Trophoblast cell (in vitro differentiated cells and primary cell): ENCODE measurements around the gene IL6R.

Experiments used
- DNase-seq, 2 donors: peaks; one replicate each; pipeline ENCODE4 v3.0.0-alpha.2; 2016
- H2AFZ ChIP-seq: 2 replicates; pipeline ENCODE4 v1.6.1; 2013; ENCODE audit warnings: low read length, moderate library complexity, mild to moderate bottlenecking; ENCODE audit not compliant: insufficient read depth, poor library complexity
- H2AK5ac ChIP-seq: 2 replicates; pipeline ENCODE4 v1.6.1; 2013; ENCODE audit warnings: mild to moderate bottlenecking, low read length
- H2BK120ac ChIP-seq: 2 replicates; pipeline ENCODE4 v1.6.1; 2013; ENCODE audit warnings: low read length, mild to moderate bottlenecking, moderate library complexity; ENCODE audit not compliant: insufficient read depth, poor library complexity
- H2BK12ac ChIP-seq: 2 replicates; pipeline ENCODE4 v1.6.1; 2013; ENCODE audit warnings: mild to moderate bottlenecking, low read length, moderate library complexity
- H2BK5ac ChIP-seq: 2 replicates; pipeline ENCODE4 v1.6.1; 2013; ENCODE audit warnings: low read length, low read depth, moderate library complexity, mild to moderate bottlenecking; ENCODE audit not compliant: poor library complexity
- H3K14ac ChIP-seq: 2 replicates; pipeline ENCODE4 v1.6.1; 2013; ENCODE audit warnings: mild to moderate bottlenecking, low read length
- H3K18ac ChIP-seq: 2 replicates; pipeline ENCODE4 v1.6.1; 2013; ENCODE audit warnings: mild to moderate bottlenecking, low read length
- H3K23ac ChIP-seq: 2 replicates; pipeline ENCODE4 v1.6.1; 2013; ENCODE audit warnings: low read length
- H3K27ac ChIP-seq: 2 replicates; pipeline ENCODE4 v1.5.1; 2013; ENCODE audit warnings: low read depth, mild to moderate bottlenecking, inconsistent platforms, low read length, moderate library complexity
- H3K27me3 ChIP-seq: 2 replicates; pipeline ENCODE4 v1.6.1; 2013; ENCODE audit warnings: inconsistent platforms, mild to moderate bottlenecking, low read length, moderate library complexity; ENCODE audit not compliant: insufficient read depth
- H3K36me3 ChIP-seq, 2 experiments: 1 replicate in 1 of 2; 2 replicates in 1 of 2; pipeline ENCODE4 v1.6.1; 2013; ENCODE audit warnings: low read length in 2 of 2, mild to moderate bottlenecking in 2 of 2, moderate library complexity in 1 of 2; ENCODE audit not compliant: insufficient read depth in 2 of 2, control insufficient read depth in 1 of 2
- H3K4ac ChIP-seq: 2 replicates; pipeline ENCODE4 v1.6.1; 2013; ENCODE audit warnings: low read depth, mild to moderate bottlenecking, low read length, moderate library complexity
- H3K4me1 ChIP-seq, 2 experiments: 1 replicate in 1 of 2; 2 replicates in 1 of 2; pipeline ENCODE4 v1.6.1; 2013; ENCODE audit warnings: low read length in 2 of 2, mild to moderate bottlenecking in 2 of 2, moderate library complexity in 1 of 2; ENCODE audit not compliant: insufficient read depth in 2 of 2, control insufficient read depth in 1 of 2
- H3K4me2 ChIP-seq: 2 replicates; pipeline ENCODE4 v1.6.1; 2013; ENCODE audit warnings: inconsistent platforms, mild to moderate bottlenecking, low read length, moderate library complexity
- H3K4me3 ChIP-seq: 2 replicates; pipeline ENCODE4 v1.5.1; 2013; ENCODE audit warnings: mild to moderate bottlenecking, low read depth, low read length, inconsistent platforms
- H3K79me1 ChIP-seq: one replicate; pipeline ENCODE4 v1.6.1; 2013; ENCODE audit warnings: low read length
- H3K79me2 ChIP-seq: 2 replicates; pipeline ENCODE4 v1.6.1; 2013; ENCODE audit warnings: low read length, mild to moderate bottlenecking; ENCODE audit not compliant: control insufficient read depth, insufficient read depth, poor library complexity
- H3K9ac ChIP-seq: 2 replicates; pipeline ENCODE4 v1.6.1; 2013; ENCODE audit warnings: mild to moderate bottlenecking, low read length
- H3K9me3 ChIP-seq: 2 replicates; pipeline ENCODE4 v1.6.1; 2013; ENCODE audit warnings: low read depth, mild to moderate bottlenecking, control low read depth, inconsistent platforms, low read length; ENCODE audit not compliant: insufficient read depth
- H4K12ac ChIP-seq: 2 replicates; pipeline ENCODE4 v1.6.1; 2013; ENCODE audit warnings: low read depth, mild to moderate bottlenecking, low read length, moderate library complexity
- H4K8ac ChIP-seq: 2 replicates; pipeline ENCODE4 v1.6.1; 2013; ENCODE audit warnings: low read depth, mild to moderate bottlenecking, low read length, moderate library complexity
- H4K91ac ChIP-seq: one replicate; pipeline ENCODE4 v1.6.1; 2013; ENCODE audit warnings: low read depth, mild to moderate bottlenecking, low read length, moderate library complexity
- WGBS: extraction: QIAGEN DNeasy Blood & Tissue Kit; methylation state at CpG from one replicate; pipeline ENCODE4 v1.1.7; 2013; ENCODE audit warnings: missing lambda C conversion rate; ENCODE audit not compliant: insufficient read length, insufficient coverage; ENCODE audit errors: extremely low coverage; 5-methylcytosine and 5-hydroxymethylcytosine counted together

The IL6R gene

DNA sequence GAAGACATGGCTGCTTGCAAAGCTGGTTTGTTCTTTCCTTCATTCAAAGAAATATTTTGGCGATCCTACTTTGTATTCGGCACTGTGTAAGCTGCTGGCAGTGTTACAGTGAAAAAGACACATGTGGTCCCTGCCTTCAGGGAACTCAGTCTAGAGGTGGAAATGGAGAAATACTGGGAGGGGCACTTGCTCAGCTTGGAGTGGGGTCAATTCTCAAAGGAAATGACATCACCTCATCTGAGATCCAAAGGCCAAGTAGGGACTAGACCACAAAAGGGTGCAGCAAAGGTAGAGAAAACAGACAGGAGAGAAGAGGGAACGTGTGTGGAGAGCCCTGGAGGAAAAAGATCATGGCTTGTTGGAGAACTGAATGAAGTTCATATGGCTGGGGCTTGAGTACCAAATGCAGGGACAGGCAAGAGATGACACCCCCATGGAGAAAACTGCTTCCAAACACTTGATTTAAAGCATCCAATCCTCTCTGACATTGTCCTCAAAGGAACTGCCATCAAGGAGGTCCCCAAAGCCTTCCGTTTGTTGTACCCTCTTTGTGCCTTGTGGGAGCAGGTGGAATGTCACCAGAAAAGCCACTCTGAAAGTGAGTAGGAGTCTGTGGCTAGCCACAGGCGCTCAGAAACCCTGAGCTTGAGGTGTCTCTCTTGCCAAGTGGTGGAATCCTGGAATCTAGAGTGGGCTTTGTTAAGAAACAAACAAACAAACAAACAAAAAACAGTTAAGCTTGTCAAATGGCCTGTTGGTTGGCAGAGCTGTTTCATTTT, 48.6 kb downstream of the IL6R start:
- H3K4me1 ChIP-seq = no peaks in the 10 kb centered on the region
- H3K23ac ChIP-seq = no peak overlapping the region
- no peaks in the 10 kb centered on the region for H3K27me3 ChIP-seq
- no peak overlapping the region for H2BK5ac ChIP-seq
- no peaks in the 10 kb centered on the region for H3K36me3 ChIP-seq
- no peak overlapping the region for H2AK5ac ChIP-seq
- no peak overlapping the region for H2AFZ ChIP-seq
- H4K8ac ChIP-seq = no peak overlapping the region
- no peak overlapping the region for H3K4me2 ChIP-seq
- no peak overlapping the region for H3K18ac ChIP-seq
- H3K4me3 ChIP-seq = no peak overlapping the region
- no peak overlapping the region for H3K9ac ChIP-seq
- no CpG with 5 or more reads among the region's 5 CpGs for WGBS
- H3K79me2 ChIP-seq = no peaks in the 10 kb centered on the region
- no peak overlapping the region for H4K91ac ChIP-seq
- no peak overlapping the region for H3K4ac ChIP-seq
- H3K14ac ChIP-seq = no peak overlapping the region
- no peaks in the 10 kb centered on the region for H3K9me3 ChIP-seq
- no peak overlapping the region for H2BK12ac ChIP-seq
- H4K12ac ChIP-seq = no peak overlapping the region
- no peak overlapping the region for H2BK120ac ChIP-seq
- no peak for DNase-seq
- H3K27ac ChIP-seq = no peak overlapping the region
- H3K79me1 ChIP-seq = no peaks in the 10 kb centered on the region

DNA sequence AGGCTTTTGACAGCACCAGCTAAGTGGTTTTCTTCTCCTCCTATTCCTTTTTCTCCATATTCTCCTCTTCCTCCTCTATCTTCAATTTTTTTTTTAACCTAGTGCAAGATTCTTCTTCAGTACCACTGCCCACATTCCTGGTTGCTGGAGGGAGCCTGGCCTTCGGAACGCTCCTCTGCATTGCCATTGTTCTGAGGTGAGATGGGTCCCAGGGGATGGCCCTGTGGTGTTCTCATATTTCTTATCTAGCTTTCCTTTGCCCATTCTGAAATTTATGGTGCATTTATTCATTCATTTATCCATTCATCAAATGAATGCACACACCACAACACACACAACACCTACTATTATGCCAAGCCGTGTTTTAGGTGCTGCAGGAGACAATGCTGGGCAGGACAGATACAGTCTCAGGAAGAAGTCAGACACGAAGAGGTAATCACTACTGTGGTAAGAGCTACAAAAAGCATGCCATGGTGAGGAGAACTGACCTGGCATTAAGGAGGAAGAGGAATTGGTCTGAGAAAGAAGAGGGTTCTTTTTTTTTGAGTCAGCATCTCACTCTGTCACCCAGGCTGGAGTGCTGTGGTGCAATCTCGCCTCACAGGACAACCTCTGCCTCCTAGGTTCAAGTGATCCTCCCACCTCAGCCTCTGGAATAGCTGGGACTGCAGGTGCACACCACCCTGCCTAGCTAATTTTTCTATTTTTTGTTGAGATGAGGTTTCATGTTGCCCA, 49.4 kb downstream of the IL6R start:
- no peak overlapping the region for H2BK5ac ChIP-seq
- H3K27ac ChIP-seq = no peak overlapping the region
- H3K36me3 ChIP-seq = no peaks in the 10 kb centered on the region
- H3K9me3 ChIP-seq = no peaks in the 10 kb centered on the region
- no peak overlapping the region for H3K4ac ChIP-seq
- no peak overlapping the region for H3K23ac ChIP-seq
- H3K4me1 ChIP-seq = no peaks in the 10 kb centered on the region
- H2AK5ac ChIP-seq = no peak overlapping the region
- no peak overlapping the region for H2BK120ac ChIP-seq
- H4K12ac ChIP-seq = no peak overlapping the region
- no peak overlapping the region for H3K9ac ChIP-seq
- no CpG with 5 or more reads among the region's 5 CpGs for WGBS
- H2AFZ ChIP-seq = no peak overlapping the region
- no peaks in the 10 kb centered on the region for H3K79me1 ChIP-seq
- no peak overlapping the region for H3K4me3 ChIP-seq
- no peak overlapping the region for H4K91ac ChIP-seq
- H3K4me2 ChIP-seq = no peak overlapping the region
- DNase-seq = no peak
- H2BK12ac ChIP-seq = no peak overlapping the region
- no peaks in the 10 kb centered on the region for H3K27me3 ChIP-seq
- no peak overlapping the region for H3K18ac ChIP-seq
- H3K14ac ChIP-seq = no peak overlapping the region
- no peaks in the 10 kb centered on the region for H3K79me2 ChIP-seq
- no peak overlapping the region for H4K8ac ChIP-seq

DNA sequence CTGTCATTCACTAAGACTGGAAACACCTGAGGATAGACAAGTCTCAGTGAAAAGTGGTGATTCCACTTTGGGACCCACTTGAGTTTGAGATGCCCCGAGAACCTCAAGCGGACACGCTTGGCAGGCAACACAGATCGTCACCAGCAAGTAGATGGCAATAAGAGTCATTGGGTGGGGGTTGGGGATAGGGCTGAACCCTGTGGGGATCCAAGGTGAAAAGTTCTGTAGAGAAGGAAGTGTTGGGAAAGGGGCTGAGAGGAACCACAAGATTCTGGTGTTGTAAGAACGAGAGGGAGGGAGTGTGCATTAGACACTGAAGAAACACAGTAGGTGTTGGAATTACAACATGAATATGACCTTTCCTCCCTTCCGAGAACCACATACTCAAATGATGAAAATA, 51.5 kb downstream of the IL6R start:
- no peak overlapping the region for H2BK12ac ChIP-seq
- no peak overlapping the region for H3K4me3 ChIP-seq
- no peak overlapping the region for H4K12ac ChIP-seq
- DNase-seq = no peak
- no peak overlapping the region for H3K18ac ChIP-seq
- no peak overlapping the region for H3K27ac ChIP-seq
- H3K36me3 ChIP-seq = no peaks in the 10 kb centered on the region
- no peaks in the 10 kb centered on the region for H3K4me1 ChIP-seq
- no peaks in the 10 kb centered on the region for H3K9me3 ChIP-seq
- no peaks in the 10 kb centered on the region for H3K27me3 ChIP-seq
- no peak overlapping the region for H4K8ac ChIP-seq
- no peak overlapping the region for H4K91ac ChIP-seq
- H3K4me2 ChIP-seq = no peak overlapping the region
- no CpG with 5 or more reads among the region's 6 CpGs for WGBS
- no peaks in the 10 kb centered on the region for H3K79me2 ChIP-seq
- H2BK120ac ChIP-seq = no peak overlapping the region
- H2BK5ac ChIP-seq = no peak overlapping the region
- no peak overlapping the region for H3K9ac ChIP-seq
- H3K4ac ChIP-seq = no peak overlapping the region
- H3K14ac ChIP-seq = no peak overlapping the region
- no peaks in the 10 kb centered on the region for H3K79me1 ChIP-seq
- H2AFZ ChIP-seq = no peak overlapping the region
- H3K23ac ChIP-seq = no peak overlapping the region
- H2AK5ac ChIP-seq = no peak overlapping the region

- no peak overlapping the region for H2AFZ ChIP-seq
- H4K91ac ChIP-seq = no peak overlapping the region
These were observed 53.9 kb downstream of the IL6R start for GRCh38 chr1:154459080-154459479.

More at GRCh38 chr1:154459080-154459479, 53.9 kb downstream of the IL6R start:
- Histone ChIP-seq H3K79me1 (peaks cover 2% of the 10 kb centered on the region), H4K12ac (no peak overlapping the region), H2BK120ac (no peak overlapping the region), H2BK12ac (no peak overlapping the region), H3K79me2 (no peaks in the 10 kb centered on the region), H3K4me2 (no peak overlapping the region), H2AK5ac (no peak overlapping the region), H3K23ac (no peak overlapping the region), H3K36me3 (no peaks in the 10 kb centered on the region), H3K18ac (no peak overlapping the region), H3K4me3 (no peak overlapping the region), H3K9me3 (peaks cover 2% of the 10 kb centered on the region), H3K4ac (no peak overlapping the region), H3K4me1 (peaks cover 0 to 3% of the 10 kb centered on the region in 2 experiments), H3K9ac (no peak overlapping the region), H3K14ac (no peak overlapping the region), H2BK5ac (no peak overlapping the region), H3K27ac (no peak overlapping the region), H3K27me3 (no peaks in the 10 kb centered on the region), H4K8ac (no peak overlapping the region)
- no peak for DNase-seq
